ENCODE data around the gene DLG2.

DLG2 gene

GRCh38 chr11:84137960-84138359 lies 1489.2 kb downstream of the DLG2 start:
- DNase-seq, result no peak

DNA sequence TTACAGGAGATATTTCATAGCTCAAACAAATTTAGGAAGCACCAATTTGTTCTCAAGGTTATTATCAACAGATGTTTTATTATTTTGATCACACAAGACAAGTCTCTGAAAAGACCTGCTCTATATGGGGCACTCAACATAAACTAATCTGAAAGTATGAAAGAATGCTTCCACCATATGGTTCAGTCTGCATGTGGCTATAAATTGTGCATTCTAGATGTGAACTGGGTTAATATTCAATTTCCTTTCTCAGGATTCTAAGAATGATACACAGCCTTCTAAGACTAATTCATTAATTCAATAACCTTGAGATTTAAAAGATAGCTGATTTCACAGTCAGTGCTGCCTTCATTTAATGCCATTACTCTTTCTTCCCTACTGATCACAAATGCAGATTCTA lies 1489.6 kb downstream of the DLG2 start:
- no peak for DNase-seq

DNA sequence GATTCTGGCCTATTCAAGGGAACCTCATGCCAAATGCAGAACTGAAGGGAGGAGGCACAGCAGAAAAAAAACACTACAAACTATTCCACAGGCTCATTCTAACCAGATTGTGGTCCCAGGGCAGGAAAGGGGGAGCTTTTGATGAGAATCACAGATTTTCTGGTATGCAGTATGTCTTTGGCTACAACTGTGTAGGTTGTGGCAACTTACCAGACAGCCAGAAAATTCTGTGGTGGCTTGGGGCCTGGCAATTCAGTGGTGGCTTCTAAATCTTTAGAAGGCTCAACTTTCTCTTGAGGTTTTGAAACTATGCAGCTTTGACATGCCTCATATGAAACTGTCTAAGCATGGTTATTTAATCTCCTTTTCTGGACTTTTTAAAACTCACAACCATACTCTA lies 1490.2 kb downstream of the DLG2 start:
- DNase-seq, result no peak

DNA sequence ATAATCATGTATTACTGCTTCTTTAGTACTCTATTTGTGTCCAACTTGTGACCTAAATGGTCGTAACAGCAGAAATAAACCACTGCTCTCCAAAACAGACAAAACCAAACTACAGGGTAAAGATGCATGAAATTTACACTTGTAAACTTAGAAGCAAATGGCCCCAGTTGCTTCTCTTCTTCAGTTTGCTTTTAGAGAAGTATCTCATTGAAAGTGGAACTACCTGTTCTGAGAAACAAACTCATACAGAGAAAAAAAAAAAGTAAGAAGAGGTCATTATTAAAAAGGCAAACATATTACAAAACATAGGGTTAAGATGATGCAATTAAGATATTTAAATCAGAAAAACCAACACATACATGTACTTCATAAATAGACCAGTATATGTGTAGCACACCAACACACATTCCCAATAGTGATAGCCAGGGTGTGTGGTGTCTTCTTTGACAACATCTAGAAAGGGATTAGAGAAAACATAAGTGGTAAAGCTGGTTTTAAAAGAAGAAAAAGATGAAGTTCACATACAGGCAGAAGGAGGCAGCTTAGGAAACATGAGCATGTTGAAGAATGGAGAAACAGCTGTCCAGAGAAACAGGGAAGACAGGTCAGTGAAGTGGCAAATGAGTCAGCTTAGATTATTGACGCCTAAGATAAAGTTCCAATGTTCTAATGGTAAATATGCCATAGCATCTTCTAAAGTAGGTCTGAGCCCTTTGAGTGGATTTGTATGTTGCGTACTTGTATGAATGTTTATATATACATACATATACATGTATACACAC lies 1496.3 kb downstream of the DLG2 start:
- DNase-seq, result no peak

DNA sequence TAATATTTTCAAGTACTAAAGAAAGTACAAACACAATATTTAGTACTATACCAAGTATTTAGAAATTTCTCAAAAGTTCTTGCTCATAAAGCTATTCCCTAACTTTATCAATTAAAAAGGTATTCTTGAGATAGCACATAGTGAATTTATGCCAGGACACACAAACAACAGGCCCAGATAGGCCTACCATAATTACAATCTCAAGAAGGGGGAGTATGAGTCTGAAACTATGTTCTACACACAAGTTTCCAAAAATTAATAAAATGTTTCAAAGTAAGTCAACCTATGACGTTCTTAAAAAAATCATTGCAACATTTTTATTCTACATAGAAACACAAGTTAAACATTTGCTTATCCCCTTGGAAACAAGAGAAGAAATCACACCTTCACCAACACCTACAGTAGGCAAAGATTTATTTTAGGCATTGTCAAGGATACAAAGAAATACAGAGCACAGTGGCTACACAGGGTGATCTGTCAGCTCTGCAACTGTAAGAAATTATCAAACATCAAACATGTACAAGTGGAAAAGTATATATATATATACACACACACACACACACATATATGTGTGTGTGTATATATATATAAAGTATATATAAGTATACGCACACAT lies 1497.1 kb downstream of the DLG2 start:
- no peak for DNase-seq

DNA sequence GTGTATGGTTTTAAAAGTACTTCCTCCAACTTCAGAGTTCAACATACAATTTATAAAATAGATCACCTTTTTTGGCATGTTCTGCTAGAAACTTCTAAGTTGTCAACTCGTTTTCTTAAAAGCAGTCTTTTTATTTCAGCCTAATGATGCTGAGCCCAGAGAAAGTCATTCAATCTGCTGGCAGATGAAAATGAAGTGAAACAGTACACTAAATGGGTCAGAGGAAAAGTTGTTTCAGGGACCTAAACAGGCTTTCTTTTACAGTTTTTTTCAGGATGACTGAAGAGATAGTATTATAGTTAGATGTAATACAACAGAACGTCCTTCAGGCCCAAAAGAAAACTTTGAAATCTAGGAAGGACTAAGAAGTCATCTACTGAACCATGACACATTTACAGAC lies 1498.3 kb downstream of the DLG2 start:
- no peak for DNase-seq

GRCh38 chr11:84117394-84117793 lies 1509.8 kb downstream of the DLG2 start:
- DNase-seq, result no peak

DNA sequence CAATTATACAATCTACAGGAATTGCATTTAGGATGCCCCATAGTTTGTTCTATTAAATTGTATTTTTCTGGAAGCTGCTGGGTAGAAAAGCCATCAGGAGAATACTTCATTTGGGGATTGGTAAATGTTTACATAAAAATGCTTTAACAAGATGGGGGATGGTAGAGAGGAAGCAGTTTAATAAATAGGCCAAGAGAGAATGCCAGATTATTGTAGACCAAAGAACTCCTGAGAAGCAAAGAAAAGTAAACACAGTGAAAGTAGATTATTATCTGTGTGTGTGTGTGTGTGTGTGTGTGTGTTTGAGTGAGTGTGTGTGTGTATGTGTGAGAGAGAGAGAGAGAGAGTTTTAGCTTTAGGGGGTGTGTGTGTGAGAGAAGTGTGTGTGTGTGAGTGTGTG lies 1520.6 kb downstream of the DLG2 start:
- DNase-seq, result no peak

- DNase-seq, result no peak
These were observed 1522.0 kb downstream of the DLG2 start for GRCh38 chr11:84105148-84105547.

GRCh38 chr11:84103096-84103495 lies 1524.0 kb downstream of the DLG2 start:
- no peak for DNase-seq

- no peak for DNase-seq
These were observed 1530.0 kb downstream of the DLG2 start for GRCh38 chr11:84097186-84097585.

GRCh38 chr11:84091212-84091986 lies 1535.7 kb downstream of the DLG2 start:
- no peak for DNase-seq

DNA sequence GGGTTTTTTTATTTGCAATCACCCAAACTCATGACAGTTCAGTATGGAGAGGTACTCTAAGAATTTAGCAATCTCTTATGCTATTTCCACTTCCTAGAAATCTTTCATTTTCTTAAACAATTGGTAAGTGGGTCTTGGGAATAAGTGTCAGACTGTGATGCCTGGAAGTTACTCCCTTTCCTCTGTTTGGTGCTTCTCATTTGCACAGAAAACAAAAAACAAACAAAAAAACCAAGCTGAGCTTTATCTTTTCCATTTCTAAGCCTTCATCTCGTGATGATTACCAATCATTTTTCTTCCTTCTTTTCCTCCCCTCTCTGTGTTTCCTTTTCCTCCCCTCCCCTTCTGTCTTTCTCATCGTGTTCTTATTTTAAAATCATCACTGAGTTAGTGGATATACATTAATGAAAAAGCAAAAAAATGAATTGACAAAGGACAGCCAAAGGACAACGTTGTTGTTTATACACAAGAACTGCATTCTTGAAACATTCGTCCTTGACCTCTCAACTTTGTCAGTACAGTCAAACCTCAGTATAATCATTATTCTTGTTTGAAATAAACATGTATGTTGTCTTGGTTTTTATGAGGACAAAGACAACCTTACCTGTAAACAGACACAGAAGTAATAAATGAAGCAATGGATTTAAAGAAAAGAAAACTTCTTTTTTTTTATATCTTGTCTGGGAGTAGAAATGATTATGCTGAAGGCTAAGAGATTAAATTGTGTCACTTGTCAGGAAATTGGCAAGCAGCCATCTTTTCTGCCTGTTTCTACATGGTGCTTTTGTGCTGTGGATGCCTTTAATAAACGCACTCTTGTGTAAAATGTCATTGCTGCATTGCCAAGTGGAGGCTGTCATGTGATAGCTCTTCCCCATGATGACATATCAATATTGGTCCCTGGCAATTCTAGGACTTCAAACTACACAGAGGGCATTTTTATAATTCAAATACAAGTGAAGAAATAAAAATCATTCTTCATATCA lies 1537.8 kb downstream of the DLG2 start:
- DNase-seq, result no peak

DNA sequence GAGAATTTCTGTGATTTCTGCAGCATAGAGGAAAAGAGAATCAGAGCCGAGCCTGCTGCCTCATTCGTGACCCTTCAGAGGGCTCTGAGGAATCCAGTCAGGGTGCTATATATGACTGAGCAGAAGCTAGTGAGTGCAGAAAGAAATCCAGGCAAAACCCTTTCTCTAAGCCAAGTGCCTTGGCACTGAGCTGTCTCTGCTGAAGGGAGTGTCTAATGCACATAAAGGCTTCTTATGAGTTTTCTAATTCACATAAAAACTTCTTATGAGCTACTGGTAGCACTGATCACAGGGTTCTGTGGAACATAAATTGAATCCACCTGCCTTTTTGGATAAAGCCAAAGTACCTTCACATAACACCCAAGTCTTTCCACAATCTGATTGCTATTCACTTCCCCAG lies 1555.3 kb downstream of the DLG2 start:
- no peak for DNase-seq

- no peak for DNase-seq
These were observed 1558.1 kb downstream of the DLG2 start for GRCh38 chr11:84069048-84069447.

DNA sequence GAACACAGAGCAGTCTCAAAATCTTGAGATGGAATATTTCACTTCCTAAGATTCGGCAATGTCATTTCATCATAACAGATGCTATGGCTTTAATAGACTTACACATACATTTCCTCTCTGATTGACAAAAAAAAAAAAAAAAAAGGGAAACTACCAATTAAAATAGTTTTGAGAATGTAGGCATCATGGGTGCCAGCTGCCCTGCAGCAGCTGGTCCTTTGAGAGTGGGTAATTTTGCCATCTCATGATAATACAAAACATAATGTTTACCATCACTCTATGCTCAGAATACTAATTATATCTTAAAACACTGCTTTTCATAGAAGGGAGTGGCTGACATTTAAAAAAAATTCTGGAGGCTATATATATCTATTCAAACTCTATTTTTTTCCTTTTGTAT lies 1565.4 kb downstream of the DLG2 start:
- no peak for DNase-seq

DNA sequence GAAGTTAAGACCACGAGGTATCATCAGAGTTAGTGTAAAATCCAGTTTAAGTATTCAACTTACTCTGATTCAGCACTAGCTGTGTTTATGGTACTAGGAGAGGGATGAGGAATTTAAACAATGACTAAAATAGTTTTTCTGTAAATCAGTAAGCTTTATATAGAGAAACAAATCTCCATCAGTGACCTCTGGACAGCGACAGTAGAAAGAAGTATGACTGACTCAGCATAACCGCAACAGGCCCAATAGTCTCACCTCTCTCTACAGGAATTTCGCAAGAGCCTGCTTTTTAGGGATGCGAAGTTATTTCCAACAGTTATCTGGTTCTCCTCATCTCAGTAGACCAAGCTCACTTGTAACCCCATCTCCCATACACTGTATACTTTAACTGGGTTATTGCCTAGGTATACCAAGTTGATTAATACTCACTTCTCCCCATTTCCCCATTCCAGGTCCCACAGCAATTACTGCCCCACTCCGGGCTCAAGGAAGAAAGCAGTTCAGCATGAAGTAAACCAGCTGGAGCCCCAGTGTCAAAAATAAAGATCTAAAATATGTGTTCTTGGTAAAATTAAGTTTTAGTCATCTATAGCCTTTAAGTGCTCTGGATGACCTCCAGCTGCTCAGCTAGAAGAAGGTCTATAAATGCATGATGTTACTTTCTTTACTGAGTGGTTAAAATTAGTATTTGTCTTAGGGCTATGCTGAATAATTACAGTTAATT lies 1570.3 kb downstream of the DLG2 start:
- no peak for DNase-seq

GRCh38 chr11:84045146-84045545 lies 1582.0 kb downstream of the DLG2 start:
- no peak for DNase-seq

DNA sequence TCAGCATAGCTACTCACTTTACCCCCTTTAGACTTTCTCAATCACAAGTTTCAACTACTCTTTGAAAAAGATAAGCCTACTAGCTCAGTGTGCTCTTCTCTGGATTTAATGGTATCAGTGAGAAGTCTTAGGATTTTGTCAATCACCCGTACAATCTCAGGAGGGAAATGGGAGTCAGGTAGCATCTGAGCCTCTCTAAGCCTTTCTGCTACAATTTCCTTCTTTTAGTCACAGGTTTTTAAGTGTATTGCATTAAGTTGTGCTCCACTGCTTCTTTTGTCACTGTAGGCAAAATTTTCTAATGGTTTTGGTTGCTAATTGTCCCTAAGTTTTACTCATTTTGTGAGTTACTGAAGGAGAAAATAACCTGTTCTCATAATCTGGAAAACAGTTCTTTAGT lies 1582.4 kb downstream of the DLG2 start:
- DNase-seq, result no peak

- DNase-seq, result no peak
These were observed 1590.4 kb downstream of the DLG2 start for GRCh38 chr11:84036664-84037194.

GRCh38 chr11:84035645-84036044 lies 1591.5 kb downstream of the DLG2 start:
- DNase-seq, result no peak

- no peak for DNase-seq
These were observed 1592.7 kb downstream of the DLG2 start for GRCh38 chr11:84034484-84034883.

Data from NCI-H2107 (cell line).